ENCODE measurements around the gene FAM118A.

Gene FAM118A

GRCh38 chr22:45335854-45336522, 26.3 kb downstream of the FAM118A start:
- no peak for TF ChIP-seq CTCF (IDR thresholded peaks at IDR 0.05; ENCODE audit: borderline replicate concordance, control extremely low read depth, extremely low read depth, insufficient read depth, missing control alignments)
- no peak for DNase-seq (ENCODE audit: low spot score)
- in situ Hi-C loops (cut with MboI; ENCODE audit: low sequenced_read_pairs, unreplicated experiment), result no loop called here

GRCh38 chr22:45336971-45337431, 27.3 kb downstream of the FAM118A start:
- DNase-seq (ENCODE audit: low spot score), result no peak
- in situ Hi-C loops (cut with MboI; ENCODE audit: low sequenced_read_pairs, unreplicated experiment), result no loop called here
- no peak for TF ChIP-seq CTCF (IDR thresholded peaks at IDR 0.05; ENCODE audit: borderline replicate concordance, control extremely low read depth, extremely low read depth, insufficient read depth, missing control alignments)

- TF ChIP-seq CTCF (IDR thresholded peaks at IDR 0.05; ENCODE audit: borderline replicate concordance, control extremely low read depth, extremely low read depth, insufficient read depth, missing control alignments), result no peak
- no peak for DNase-seq (ENCODE audit: low spot score)
- in situ Hi-C loops (cut with MboI; ENCODE audit: low sequenced_read_pairs, unreplicated experiment), result no loop called here
Measured at GRCh38 chr22:45337536-45337935, 27.8 kb downstream of the FAM118A start.

GRCh38 chr22:45338795-45339194, 29.1 kb downstream of the FAM118A start:
- in situ Hi-C loops (cut with MboI; ENCODE audit: low sequenced_read_pairs, unreplicated experiment), result no loop called here
- DNase-seq (ENCODE audit: low spot score), result no peak
- TF ChIP-seq CTCF (IDR thresholded peaks at IDR 0.05; ENCODE audit: borderline replicate concordance, control extremely low read depth, extremely low read depth, insufficient read depth, missing control alignments), result no peak

GRCh38 chr22:45340323-45340722, 30.6 kb downstream of the FAM118A start:
- no peak for DNase-seq (ENCODE audit: low spot score)
- in situ Hi-C loops (cut with MboI; ENCODE audit: low sequenced_read_pairs, unreplicated experiment), result no loop called here
- no peak for TF ChIP-seq CTCF (IDR thresholded peaks at IDR 0.05; ENCODE audit: borderline replicate concordance, control extremely low read depth, extremely low read depth, insufficient read depth, missing control alignments)

GRCh38 chr22:45341498-45341897, 31.8 kb downstream of the FAM118A start:
- DNase-seq (ENCODE audit: low spot score), result no peak
- TF ChIP-seq CTCF (IDR thresholded peaks at IDR 0.05; ENCODE audit: borderline replicate concordance, control extremely low read depth, extremely low read depth, insufficient read depth, missing control alignments), result no peak
- in situ Hi-C loops (cut with MboI; ENCODE audit: low sequenced_read_pairs, unreplicated experiment), result no loop called here
